Measurements from ENCODE around the gene GRID1.

GRCh38 chr10:86200269-86200668 lies 166.3 kb downstream of the GRID1 start:
- TF ChIP-seq, protein P1, sequence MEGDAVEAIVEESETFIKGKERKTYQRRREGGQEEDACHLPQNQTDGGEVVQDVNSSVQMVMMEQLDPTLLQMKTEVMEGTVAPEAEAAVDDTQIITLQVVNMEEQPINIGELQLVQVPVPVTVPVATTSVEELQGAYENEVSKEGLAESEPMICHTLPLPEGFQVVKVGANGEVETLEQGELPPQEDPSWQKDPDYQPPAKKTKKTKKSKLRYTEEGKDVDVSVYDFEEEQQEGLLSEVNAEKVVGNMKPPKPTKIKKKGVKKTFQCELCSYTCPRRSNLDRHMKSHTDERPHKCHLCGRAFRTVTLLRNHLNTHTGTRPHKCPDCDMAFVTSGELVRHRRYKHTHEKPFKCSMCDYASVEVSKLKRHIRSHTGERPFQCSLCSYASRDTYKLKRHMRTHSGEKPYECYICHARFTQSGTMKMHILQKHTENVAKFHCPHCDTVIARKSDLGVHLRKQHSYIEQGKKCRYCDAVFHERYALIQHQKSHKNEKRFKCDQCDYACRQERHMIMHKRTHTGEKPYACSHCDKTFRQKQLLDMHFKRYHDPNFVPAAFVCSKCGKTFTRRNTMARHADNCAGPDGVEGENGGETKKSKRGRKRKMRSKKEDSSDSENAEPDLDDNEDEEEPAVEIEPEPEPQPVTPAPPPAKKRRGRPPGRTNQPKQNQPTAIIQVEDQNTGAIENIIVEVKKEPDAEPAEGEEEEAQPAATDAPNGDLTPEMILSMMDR (IDR thresholded peaks at IDR 0.05) = no peak
- no peak for TF ChIP-seq POLR2A (IDR thresholded peaks at IDR 0.05)

Measured in thyroid gland (tissue), 4 donors.